Activated CD4-positive, alpha-beta memory T cell treated with anti-CD3 and anti-CD28 coated beads for 36 hours (primary cell): ENCODE data around the gene AGXT. TPM values are rescaled to one million over a fixed set of nuclear protein-coding genes. Genes with fewer than 3 reads are reported as not detected.

Experiments
- CTCF ChIA-PET: fragments of 350-600 bp; sonication (Branson Sonifier 250); formaldehyde crosslinking; loops from one replicate; lab custom pipeline; 2021; ENCODE audit warnings: antibody characterized with exemption, inconsistent platforms; lab: Charles Lee
- POLR2A ChIA-PET: fragments of 350-600 bp; sonication (Branson Sonifier 250); formaldehyde crosslinking; loops from one replicate; lab custom pipeline; 2021; ENCODE audit warnings: antibody characterized with exemption; lab: Charles Lee
- DNase-seq: peaks from one replicate; pipeline ENCODE4 v3.0.0-alpha.2; 2020
- H3K27ac Mint-ChIP-seq: one replicate; pipeline ENCODE4 v1.8.0; 2021; ENCODE audit warnings: mixed read lengths
- H3K27me3 Mint-ChIP-seq: one replicate; pipeline ENCODE4 v1.8.0; 2021; ENCODE audit warnings: mixed read lengths
- H3K36me3 Mint-ChIP-seq: one replicate; pipeline ENCODE4 v1.8.0; 2021; ENCODE audit warnings: mixed read lengths
- H3K4me1 Mint-ChIP-seq: one replicate; pipeline ENCODE4 v1.8.0; 2021; ENCODE audit warnings: low read depth, mixed read lengths
- H3K4me3 Mint-ChIP-seq: one replicate; pipeline ENCODE4 v1.8.0; 2021; ENCODE audit warnings: mild to moderate bottlenecking, mixed read lengths
- H3K9me3 Mint-ChIP-seq: one replicate; pipeline ENCODE4 v1.8.0; 2021; ENCODE audit warnings: mixed read lengths
- intact Hi-C: fragments of 100-400 bp; cut with micrococcal nuclease; formaldehyde crosslinking; loops from one replicate; pipeline ENCODE4 v1.15.1; 2023
- total RNA-seq, 2 experiments: library from RNA; stranded (reverse); gene quantifications; one replicate each; pipeline ENCODE4 v1.2.3, GENCODE V29; 2021

The AGXT gene
- total RNA-seq, 2 experiments from 2014 or later: not detected

- DNase-seq: no peak
- Mint-ChIP-seq H3K27me3 (no peaks in the 10 kb centered on the region), H3K4me1 (no peaks in the 10 kb centered on the region), H3K27ac (no peak overlapping the region), H3K36me3 (no peaks in the 10 kb centered on the region), H3K9me3 (no peaks in the 10 kb centered on the region), H3K4me3 (no peak overlapping the region)
- CTCF ChIA-PET: no interaction called here
- intact Hi-C loops: no loop called here
- POLR2A ChIA-PET: no interaction called here
Observed at GRCh38 chr2:240892925-240893324, 24.3 kb downstream of the AGXT start.

- ChIA-PET POLR2A (no interaction called here), CTCF (interaction anchor here (1.2 kb wide), 1 partner anchor 21 kb away, joined by 3 read pairs; no protein-coding TSS in a partner anchor)
- Mint-ChIP-seq H3K4me3 (no peak overlapping the region), H3K9me3 (no peaks in the 10 kb centered on the region), H3K27me3 (no peaks in the 10 kb centered on the region), H3K4me1 (no peaks in the 10 kb centered on the region), H3K27ac (no peak overlapping the region), H3K36me3 (no peaks in the 10 kb centered on the region)
- peak; percentile 31 for DNase-seq
- intact Hi-C loops: no loop called here
Observed at GRCh38 chr2:240893363-240893844, 24.8 kb downstream of the AGXT start.

GRCh38 chr2:240894006-240894405 is 25.4 kb downstream of the AGXT start:
- intact Hi-C loops: no loop called here
- Mint-ChIP-seq H3K27me3 (no peaks in the 10 kb centered on the region), H3K9me3 (no peaks in the 10 kb centered on the region), H3K36me3 (no peaks in the 10 kb centered on the region), H3K4me1 (no peaks in the 10 kb centered on the region), H3K4me3 (no peak overlapping the region), H3K27ac (no peak overlapping the region)
- no peak for DNase-seq
- POLR2A ChIA-PET: no interaction called here
- CTCF ChIA-PET: interaction anchor here (1.2 kb wide), 1 partner anchor 20 kb away, joined by 3 read pairs; no protein-coding TSS in a partner anchor

- no peaks in the 10 kb centered on the region for H3K4me1 Mint-ChIP-seq
- no peaks in the 10 kb centered on the region for H3K9me3 Mint-ChIP-seq
- no peak overlapping the region for H3K27ac Mint-ChIP-seq
- intact Hi-C loops: no loop called here
- ChIA-PET POLR2A (no interaction called here), CTCF (interaction anchor here (1.2 kb wide), 1 partner anchor 19 kb away, joined by 3 read pairs; no protein-coding TSS in a partner anchor)
- H3K27me3 Mint-ChIP-seq: no peaks in the 10 kb centered on the region
- no peak for DNase-seq
- H3K36me3 Mint-ChIP-seq: no peaks in the 10 kb centered on the region
- H3K4me3 Mint-ChIP-seq: no peak overlapping the region
Observed at GRCh38 chr2:240894836-240895558, 26.4 kb downstream of the AGXT start.

GRCh38 chr2:240895656-240896388 is 27.2 kb downstream of the AGXT start, which contains the start of gene MAB21L4:
Gene MAB21L4, minus strand, starts transcription at chr2:240896156. Its CDS starts 159 bp downstream, at chr2:240895997.
- H3K27ac Mint-ChIP-seq: no peak within 1 kb of the TSS
- H3K4me1 Mint-ChIP-seq: no peaks in the 10 kb centered on the region
- H3K9me3 Mint-ChIP-seq: no peaks in the 10 kb centered on the region

GRCh38 chr2:240896394-240896793 is 27.8 kb downstream of the AGXT start:
- no peaks in the 10 kb centered on the region for H3K36me3 Mint-ChIP-seq
- no peaks in the 10 kb centered on the region for H3K27me3 Mint-ChIP-seq
- ChIA-PET CTCF (interaction anchor here (2.0 kb wide), 1 partner anchor 18 kb away, joined by 6 read pairs; no protein-coding TSS in a partner anchor), POLR2A (no interaction called here)
- no peaks in the 10 kb centered on the region for H3K4me1 Mint-ChIP-seq
- intact Hi-C loops: no loop called here
- no peak overlapping the region for H3K4me3 Mint-ChIP-seq
- no peaks in the 10 kb centered on the region for H3K9me3 Mint-ChIP-seq
- DNase-seq: no peak
- no peak overlapping the region for H3K27ac Mint-ChIP-seq

More at GRCh38 chr2:240895656-240896388, 27.2 kb downstream of the AGXT start, which contains the start of gene MAB21L4:
- intact Hi-C loops: no loop called here
- no peak within 1 kb of the TSS for H3K4me3 Mint-ChIP-seq
- H3K27me3 Mint-ChIP-seq: no peaks in the 10 kb centered on the region
- DNase-seq: no peak
- ChIA-PET CTCF (no interaction called here), POLR2A (no interaction called here)
- H3K36me3 Mint-ChIP-seq: no peaks in the 10 kb centered on the region

- H3K27ac Mint-ChIP-seq: no peak overlapping the region
- intact Hi-C loops: no loop called here
Observed at GRCh38 chr2:240896871-240897692, 28.5 kb downstream of the AGXT start.

GRCh38 chr2:240898108-240898730 is 29.6 kb downstream of the AGXT start:
- Mint-ChIP-seq H3K4me1 (no peaks in the 10 kb centered on the region), H3K27ac (no peak overlapping the region), H3K36me3 (no peaks in the 10 kb centered on the region), H3K27me3 (no peaks in the 10 kb centered on the region), H3K4me3 (no peak overlapping the region), H3K9me3 (no peaks in the 10 kb centered on the region)
- intact Hi-C loops: no loop called here
- CTCF ChIA-PET: interaction anchor here (1.0 to 2.0 kb wide), 2 partner anchors 16 to 58 kb away, joined by 3 to 6 read pairs; no protein-coding TSS in a partner anchor
- POLR2A ChIA-PET: no interaction called here
- no peak for DNase-seq

More at GRCh38 chr2:240896871-240897692, 28.5 kb downstream of the AGXT start:
- Mint-ChIP-seq H3K4me3 (no peak overlapping the region), H3K9me3 (no peaks in the 10 kb centered on the region), H3K27me3 (no peaks in the 10 kb centered on the region), H3K4me1 (no peaks in the 10 kb centered on the region), H3K36me3 (no peaks in the 10 kb centered on the region)
- ChIA-PET CTCF (interaction anchor here (1.0 to 2.0 kb wide), 2 partner anchors 17 to 56 kb away, joined by 3 to 6 read pairs; no protein-coding TSS in a partner anchor), POLR2A (no interaction called here)
- no peak for DNase-seq

GRCh38 chr2:240898731-240899467 is 30.3 kb downstream of the AGXT start:
- Mint-ChIP-seq H3K9me3 (no peaks in the 10 kb centered on the region), H3K4me1 (no peaks in the 10 kb centered on the region), H3K27ac (no peak overlapping the region), H3K36me3 (no peaks in the 10 kb centered on the region), H3K4me3 (no peak overlapping the region), H3K27me3 (no peaks in the 10 kb centered on the region)
- DNase-seq: no peak
- CTCF ChIA-PET: interaction anchor here (2.0 kb wide), 1 partner anchor 15 kb away, joined by 6 read pairs; no protein-coding TSS in a partner anchor
- POLR2A ChIA-PET: no interaction called here
- intact Hi-C loops: no loop called here

- Mint-ChIP-seq H3K9me3 (no peaks in the 10 kb centered on the region), H3K4me1 (no peaks in the 10 kb centered on the region)
Observed at GRCh38 chr2:240899468-240899865, 30.8 kb downstream of the AGXT start.

More at GRCh38 chr2:240899468-240899865, 30.8 kb downstream of the AGXT start:
- ChIA-PET POLR2A (no interaction called here), CTCF (no interaction called here)
- intact Hi-C loops: no loop called here
- no peak overlapping the region for H3K27ac Mint-ChIP-seq
- no peaks in the 10 kb centered on the region for H3K27me3 Mint-ChIP-seq
- no peak for DNase-seq
- no peaks in the 10 kb centered on the region for H3K36me3 Mint-ChIP-seq
- H3K4me3 Mint-ChIP-seq: no peak overlapping the region
